ES-I3 (cell line): Measurements from ENCODE around the gene TAF4B.

Experiments
- H3K36me3 ChIP-seq: 2 replicates; pipeline ENCODE4 v1.6.1; 2013; ENCODE audit warnings: mild to moderate bottlenecking, low read length, control low read depth, moderate library complexity; ENCODE audit not compliant: insufficient read depth
- H3K4me1 ChIP-seq: 2 replicates; pipeline ENCODE4 v1.6.1; 2013; ENCODE audit warnings: mild to moderate bottlenecking, control low read depth, low read length; ENCODE audit not compliant: insufficient read depth
- H3K9ac ChIP-seq: 2 replicates; pipeline ENCODE4 v1.6.1; 2013; ENCODE audit warnings: low read depth, mild to moderate bottlenecking, low read length, moderate library complexity
- H3K9me3 ChIP-seq: 2 replicates; pipeline ENCODE4 v1.6.1; 2013; ENCODE audit warnings: mild to moderate bottlenecking, low read length, moderate library complexity; ENCODE audit not compliant: control insufficient read depth, insufficient read depth

The TAF4B gene

GRCh38 chr18:26403491-26403890 is 177.2 kb downstream of the TAF4B start:
- no peaks in the 10 kb centered on the region for H3K9me3 ChIP-seq
- no peaks in the 10 kb centered on the region for H3K36me3 ChIP-seq
- peaks cover 11% of the 10 kb centered on the region; the same call in 1 of the 2 replicates for H3K4me1 ChIP-seq
- no peak overlapping the region for H3K9ac ChIP-seq

DNA sequence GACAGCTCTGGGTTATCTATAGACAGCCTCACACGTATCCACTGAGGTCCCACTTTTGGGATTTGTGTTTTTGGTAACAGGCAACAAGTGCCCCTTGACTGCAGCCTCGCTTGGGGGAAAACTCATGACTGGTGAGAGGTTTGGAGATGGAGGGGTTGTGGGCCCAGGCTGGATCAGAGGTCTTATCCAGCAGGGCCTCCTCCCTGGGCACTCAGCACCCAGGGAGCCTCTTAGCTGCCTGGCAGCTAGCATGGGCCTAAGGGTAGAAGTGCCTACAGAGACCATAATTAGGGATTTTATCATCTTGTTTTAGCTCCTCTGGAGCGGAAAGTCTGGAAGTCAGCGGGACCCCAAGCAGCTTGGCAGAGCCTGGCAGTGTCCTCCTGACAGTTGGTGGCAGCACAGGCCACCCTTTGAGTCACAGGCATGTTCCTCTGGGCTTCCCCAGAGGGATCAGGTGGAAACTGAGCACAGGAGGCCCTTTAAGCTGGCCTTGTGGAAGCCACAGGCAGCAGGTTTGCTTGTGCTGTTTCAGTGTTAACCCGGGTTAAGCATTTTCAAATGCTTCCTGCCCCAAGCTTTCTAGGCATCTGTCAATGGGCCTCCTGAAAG is 179.1 kb downstream of the TAF4B start:
- no peaks in the 10 kb centered on the region for H3K36me3 ChIP-seq
- no peaks in the 10 kb centered on the region for H3K9me3 ChIP-seq
- H3K9ac ChIP-seq, result no peak overlapping the region
- H3K4me1 ChIP-seq, result peaks cover 11% of the 10 kb centered on the region; the same call in 1 of the 2 replicates

DNA sequence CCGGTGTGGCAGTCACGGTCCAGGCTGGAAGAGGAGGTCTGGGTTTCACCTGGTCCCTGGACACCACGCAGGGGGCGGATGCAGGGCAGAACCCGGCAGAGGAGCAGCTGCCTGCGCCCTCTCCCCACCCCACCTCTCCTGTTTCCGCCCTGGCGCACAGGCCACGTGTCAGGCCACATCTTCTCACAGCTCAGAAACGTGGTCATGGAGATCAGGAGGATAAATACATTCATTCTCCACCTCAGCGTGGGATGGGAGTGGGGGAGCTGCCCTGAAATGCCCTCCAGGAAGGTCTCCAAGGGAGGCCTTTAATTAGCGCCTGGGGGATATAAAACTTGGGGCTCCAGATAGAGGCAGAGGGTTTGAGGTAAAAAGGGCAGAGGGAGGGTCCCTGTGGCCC is 180.1 kb downstream of the TAF4B start:
- no peaks in the 10 kb centered on the region for H3K9me3 ChIP-seq
- H3K4me1 ChIP-seq, result peaks cover 11% of the 10 kb centered on the region; the same call in 1 of the 2 replicates
- H3K9ac ChIP-seq, result no peak overlapping the region
- no peaks in the 10 kb centered on the region for H3K36me3 ChIP-seq

DNA sequence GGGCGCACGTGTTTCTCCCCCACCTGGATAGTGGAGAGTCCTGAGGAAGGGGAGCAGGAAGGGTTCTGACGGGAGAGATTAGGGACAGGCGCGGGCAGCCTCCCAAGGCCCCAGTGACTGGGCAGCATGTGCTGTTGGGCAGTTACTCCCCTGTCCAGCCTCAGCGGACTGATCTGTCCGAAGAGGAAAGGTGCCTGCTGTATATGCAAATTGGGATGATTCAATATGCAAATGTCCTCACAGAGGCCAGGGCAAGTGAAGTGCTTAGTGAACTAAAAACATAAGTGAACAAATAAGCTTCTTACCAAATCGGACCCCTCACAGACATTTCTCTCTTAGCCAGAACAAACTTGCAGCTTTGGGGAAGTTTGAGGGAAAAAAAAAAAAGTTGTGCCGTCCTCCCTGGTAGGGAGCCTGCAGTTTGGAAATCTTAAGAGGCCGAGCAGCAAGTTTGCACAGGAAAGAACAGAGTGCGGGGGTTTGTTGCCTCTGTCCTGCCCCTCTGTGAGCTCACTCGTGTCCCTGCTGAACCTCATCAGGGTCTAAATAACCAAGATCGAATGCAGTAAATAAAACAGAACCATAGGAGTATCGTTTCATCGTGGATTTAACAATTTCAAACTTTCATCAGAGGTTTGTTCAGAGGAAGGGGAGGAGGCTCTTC is 180.7 kb downstream of the TAF4B start:
- peaks cover 11% of the 10 kb centered on the region; the same call in 1 of the 2 replicates for H3K4me1 ChIP-seq
- no peak overlapping the region for H3K9ac ChIP-seq
- H3K36me3 ChIP-seq, result no peaks in the 10 kb centered on the region
- H3K9me3 ChIP-seq, result no peaks in the 10 kb centered on the region

DNA sequence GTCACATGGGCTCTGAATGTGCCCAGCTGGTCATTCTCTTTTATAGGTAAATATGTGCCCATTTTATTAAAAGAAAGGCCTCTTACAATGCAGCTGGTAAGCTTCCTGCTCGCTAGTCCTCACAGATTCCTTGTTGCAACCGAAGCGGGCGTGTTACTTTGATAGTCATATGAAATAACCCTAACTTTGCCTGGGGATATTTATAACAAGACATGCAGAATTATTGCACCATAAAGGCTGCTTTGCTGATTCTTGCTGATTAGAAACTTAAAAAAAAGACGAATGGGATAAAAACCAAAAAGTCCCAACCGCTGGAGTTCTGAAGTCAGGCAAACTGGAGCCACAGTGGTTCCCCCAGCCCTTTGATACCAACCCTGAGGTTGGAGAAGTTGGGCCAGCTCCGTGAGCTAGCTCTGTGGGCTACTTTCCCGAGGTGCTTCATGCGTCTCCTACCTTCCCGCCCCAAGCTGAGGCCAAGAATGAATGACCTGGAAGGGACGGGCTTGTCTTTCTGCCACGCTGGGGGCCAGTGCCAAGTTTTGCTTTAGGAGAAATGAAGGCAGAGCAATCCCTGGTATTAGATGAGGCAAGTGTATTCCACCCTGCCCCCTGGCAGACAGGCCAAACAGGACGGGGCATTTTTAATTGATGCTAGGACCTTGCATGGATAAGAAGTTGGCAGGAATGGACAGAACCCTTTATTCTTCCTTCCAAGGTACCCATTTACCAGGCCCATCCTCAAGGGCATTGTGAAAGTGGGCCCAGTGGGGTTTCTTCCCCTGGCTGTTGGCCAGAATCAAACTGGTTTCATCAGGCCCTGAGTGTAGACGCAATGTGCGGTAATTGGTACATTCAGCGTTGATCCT is 181.7 kb downstream of the TAF4B start:
- H3K9ac ChIP-seq, result no peak overlapping the region
- no peaks in the 10 kb centered on the region for H3K36me3 ChIP-seq
- no peaks in the 10 kb centered on the region for H3K9me3 ChIP-seq
- peaks cover 11% of the 10 kb centered on the region; the same call in 1 of the 2 replicates for H3K4me1 ChIP-seq

DNA sequence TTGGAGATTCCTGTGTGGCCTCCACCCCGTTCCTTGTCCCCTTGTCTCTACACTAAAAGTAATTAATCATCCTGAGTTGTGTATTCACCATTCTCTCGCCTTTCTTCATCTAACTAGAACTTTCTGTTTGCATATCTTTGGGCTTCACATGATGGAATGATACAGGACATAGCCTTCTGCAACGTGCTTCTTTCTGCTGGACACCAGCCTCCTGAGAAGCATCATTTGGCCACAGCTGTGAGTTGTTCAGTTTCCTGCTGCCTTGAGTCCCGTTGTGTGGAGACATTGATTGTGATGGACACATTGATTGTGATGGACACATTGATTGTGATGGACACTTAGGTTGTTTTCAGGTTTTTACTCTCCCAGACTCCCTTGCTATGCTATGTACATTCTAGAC is 182.8 kb downstream of the TAF4B start:
- Histone ChIP-seq H3K9ac (no peak overlapping the region), H3K9me3 (no peaks in the 10 kb centered on the region), H3K36me3 (no peaks in the 10 kb centered on the region), H3K4me1 (peaks cover 16% of the 10 kb centered on the region)

GRCh38 chr18:26414901-26415440 is 188.7 kb downstream of the TAF4B start:
- no peaks in the 10 kb centered on the region for H3K9me3 ChIP-seq
- no peaks in the 10 kb centered on the region for H3K36me3 ChIP-seq
- H3K9ac ChIP-seq, result peak overlapping the region; percentile 10; the same call in 1 of the 2 replicates
- peaks cover 25% of the 10 kb centered on the region for H3K4me1 ChIP-seq

DNA sequence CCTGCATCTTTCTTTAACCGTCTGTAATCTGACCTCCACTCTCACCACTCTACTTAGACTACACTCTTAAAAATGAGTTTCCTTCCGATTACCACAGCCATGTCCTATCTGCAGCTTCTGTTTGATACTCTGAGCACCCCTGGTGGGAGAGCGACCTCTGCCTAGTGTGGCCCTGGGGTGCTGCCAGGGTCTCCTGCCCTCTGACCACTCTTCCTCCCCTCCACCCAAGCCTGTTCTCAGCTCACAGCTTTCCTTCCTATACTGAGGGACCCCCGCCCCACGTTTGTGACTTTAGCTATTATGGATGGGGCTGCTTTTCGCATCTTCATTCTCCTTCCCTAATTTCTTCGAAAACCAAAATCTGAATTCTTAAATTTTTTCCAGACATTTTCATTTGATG is 189.4 kb downstream of the TAF4B start:
- no peaks in the 10 kb centered on the region for H3K9me3 ChIP-seq
- no peaks in the 10 kb centered on the region for H3K36me3 ChIP-seq
- H3K4me1 ChIP-seq, result peaks cover 25% of the 10 kb centered on the region
- no peak overlapping the region for H3K9ac ChIP-seq

- Histone ChIP-seq H3K9me3 (no peaks in the 10 kb centered on the region), H3K4me1 (peaks cover 25% of the 10 kb centered on the region), H3K9ac (no peak overlapping the region), H3K36me3 (no peaks in the 10 kb centered on the region)
These were observed 190.5 kb downstream of the TAF4B start for GRCh38 chr18:26416652-26417150.

DNA sequence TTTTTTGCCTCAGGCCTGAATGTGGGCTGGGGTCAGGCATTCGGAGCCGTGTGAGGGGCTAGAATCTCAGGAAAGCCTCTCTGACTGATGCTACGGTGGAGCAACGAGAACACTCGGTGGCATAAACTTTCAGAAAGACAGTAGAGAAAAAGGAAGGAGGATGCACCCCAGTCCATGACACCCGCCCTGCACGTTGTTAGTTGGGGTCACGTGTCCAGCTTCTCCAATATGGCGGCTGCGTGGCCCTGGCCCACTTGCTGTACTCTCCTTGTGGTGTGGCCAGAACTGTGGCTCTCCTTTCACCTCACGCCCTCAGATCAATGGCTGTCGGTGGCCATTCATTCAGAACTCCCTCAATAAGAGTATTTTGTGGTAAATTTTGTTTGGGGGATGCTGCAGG is 190.9 kb downstream of the TAF4B start:
- Histone ChIP-seq H3K4me1 (peaks cover 25% of the 10 kb centered on the region), H3K36me3 (no peaks in the 10 kb centered on the region), H3K9ac (no peak overlapping the region), H3K9me3 (no peaks in the 10 kb centered on the region)

GRCh38 chr18:26418225-26418624 is 192.0 kb downstream of the TAF4B start:
- Histone ChIP-seq H3K36me3 (no peaks in the 10 kb centered on the region), H3K9me3 (no peaks in the 10 kb centered on the region), H3K9ac (no peak overlapping the region), H3K4me1 (peaks cover 25% of the 10 kb centered on the region)

DNA sequence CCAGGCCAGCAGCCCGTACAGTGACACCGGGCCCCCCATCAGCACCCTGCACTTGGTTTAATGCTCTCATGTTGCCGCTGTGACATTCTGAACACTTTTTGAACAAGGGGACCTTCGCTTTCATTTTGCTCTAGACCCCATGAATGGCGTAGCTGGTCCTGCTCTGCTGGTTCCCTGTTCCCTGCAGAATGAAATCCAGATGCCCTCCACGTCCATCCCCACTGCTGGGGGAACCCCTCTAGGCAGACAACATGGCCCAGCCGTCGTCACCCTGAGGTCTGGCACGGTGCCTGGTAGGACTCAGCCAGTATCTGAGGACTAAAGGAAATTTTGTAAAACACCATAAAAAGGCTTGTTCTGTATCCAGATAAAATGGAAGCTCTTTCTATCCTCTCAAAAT is 193.5 kb downstream of the TAF4B start:
- no peaks in the 10 kb centered on the region for H3K9me3 ChIP-seq
- H3K4me1 ChIP-seq, result peaks cover 14% of the 10 kb centered on the region
- no peaks in the 10 kb centered on the region for H3K36me3 ChIP-seq
- no peak overlapping the region for H3K9ac ChIP-seq

DNA sequence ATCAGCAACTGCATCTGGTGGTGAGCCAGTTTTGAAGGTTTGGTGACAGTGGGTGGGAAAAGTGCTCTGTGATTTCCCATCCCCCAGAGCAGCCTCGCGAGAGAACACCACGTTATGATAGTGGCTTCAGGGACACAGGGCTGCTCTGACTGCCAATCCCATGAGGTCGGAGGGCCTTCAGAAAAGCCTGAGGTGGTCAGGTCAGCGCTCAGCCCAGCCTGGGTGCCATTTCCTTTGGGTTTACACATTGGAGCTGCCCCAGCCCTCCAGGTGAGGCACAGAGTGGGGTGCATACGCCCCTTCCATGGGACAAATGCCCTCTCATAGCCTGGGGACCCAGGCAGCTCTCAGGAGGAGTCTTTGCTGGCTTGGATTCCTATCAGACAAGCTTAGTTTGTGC is 195.3 kb downstream of the TAF4B start:
- no peak overlapping the region for H3K9ac ChIP-seq
- H3K4me1 ChIP-seq, result no peaks in the 10 kb centered on the region
- H3K36me3 ChIP-seq, result no peaks in the 10 kb centered on the region
- H3K9me3 ChIP-seq, result no peaks in the 10 kb centered on the region

- H3K9ac ChIP-seq, result no peak overlapping the region
- H3K36me3 ChIP-seq, result no peaks in the 10 kb centered on the region
- H3K9me3 ChIP-seq, result no peaks in the 10 kb centered on the region
- no peaks in the 10 kb centered on the region for H3K4me1 ChIP-seq
These were observed 195.7 kb downstream of the TAF4B start for GRCh38 chr18:26421931-26422330.
